LNCaP clone FGC (cell line): ENCODE results near the gene UPK3A.

Experiments
- DNase-seq: peaks from one replicate; pipeline ENCODE4 v3.0.0-alpha.2; 2011; ENCODE audit warnings: low read depth
- H3K4me3 ChIP-seq: 2 replicates; pipeline ENCODE4 v1.5.1; 2011; ENCODE audit warnings: mild to moderate bottlenecking, low read depth, low read length, control low read depth
- TF ChIP-seq, protein P1 (sequence below): IDR thresholded peaks from 2 replicates; pipeline ENCODE4 v1.5.1; 2012; ENCODE audit warnings: mild to moderate bottlenecking; ENCODE audit not compliant: control insufficient read depth, insufficient read depth; ENCODE audit errors: extremely low read depth

Gene UPK3A

DNA sequence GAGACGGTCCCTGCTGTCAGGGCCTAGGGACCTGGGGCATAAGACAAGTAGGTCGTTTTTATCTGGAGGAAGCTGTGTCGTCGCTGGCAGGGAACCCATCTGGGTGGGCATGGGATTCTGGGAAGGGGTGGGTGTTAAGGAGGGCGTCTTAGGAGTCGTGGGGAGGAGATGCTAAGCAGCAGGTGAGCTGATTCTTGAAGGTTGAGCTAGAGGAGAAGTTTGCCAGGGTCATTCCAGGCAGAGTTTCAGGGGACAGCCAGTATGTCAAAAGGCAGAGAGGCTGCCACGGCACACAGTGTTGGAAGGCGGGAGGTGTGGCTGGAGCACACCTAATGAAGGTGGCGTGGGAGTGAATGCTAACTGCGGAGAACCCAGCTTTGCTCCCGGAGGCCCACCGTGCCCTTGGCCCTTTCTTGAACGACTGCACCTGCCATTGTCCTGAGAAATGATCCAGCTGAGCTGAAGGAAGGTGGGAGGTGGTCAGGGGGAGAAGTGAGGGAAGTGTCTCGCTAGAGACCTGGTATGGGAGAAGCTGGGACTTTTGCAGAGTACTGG lies 26.3 kb downstream of the UPK3A start:
- TF ChIP-seq, protein P1, sequence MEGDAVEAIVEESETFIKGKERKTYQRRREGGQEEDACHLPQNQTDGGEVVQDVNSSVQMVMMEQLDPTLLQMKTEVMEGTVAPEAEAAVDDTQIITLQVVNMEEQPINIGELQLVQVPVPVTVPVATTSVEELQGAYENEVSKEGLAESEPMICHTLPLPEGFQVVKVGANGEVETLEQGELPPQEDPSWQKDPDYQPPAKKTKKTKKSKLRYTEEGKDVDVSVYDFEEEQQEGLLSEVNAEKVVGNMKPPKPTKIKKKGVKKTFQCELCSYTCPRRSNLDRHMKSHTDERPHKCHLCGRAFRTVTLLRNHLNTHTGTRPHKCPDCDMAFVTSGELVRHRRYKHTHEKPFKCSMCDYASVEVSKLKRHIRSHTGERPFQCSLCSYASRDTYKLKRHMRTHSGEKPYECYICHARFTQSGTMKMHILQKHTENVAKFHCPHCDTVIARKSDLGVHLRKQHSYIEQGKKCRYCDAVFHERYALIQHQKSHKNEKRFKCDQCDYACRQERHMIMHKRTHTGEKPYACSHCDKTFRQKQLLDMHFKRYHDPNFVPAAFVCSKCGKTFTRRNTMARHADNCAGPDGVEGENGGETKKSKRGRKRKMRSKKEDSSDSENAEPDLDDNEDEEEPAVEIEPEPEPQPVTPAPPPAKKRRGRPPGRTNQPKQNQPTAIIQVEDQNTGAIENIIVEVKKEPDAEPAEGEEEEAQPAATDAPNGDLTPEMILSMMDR = no peak
- DNase-seq = no peak
- peak overlapping the region; percentile 84 for H3K4me3 ChIP-seq

DNA sequence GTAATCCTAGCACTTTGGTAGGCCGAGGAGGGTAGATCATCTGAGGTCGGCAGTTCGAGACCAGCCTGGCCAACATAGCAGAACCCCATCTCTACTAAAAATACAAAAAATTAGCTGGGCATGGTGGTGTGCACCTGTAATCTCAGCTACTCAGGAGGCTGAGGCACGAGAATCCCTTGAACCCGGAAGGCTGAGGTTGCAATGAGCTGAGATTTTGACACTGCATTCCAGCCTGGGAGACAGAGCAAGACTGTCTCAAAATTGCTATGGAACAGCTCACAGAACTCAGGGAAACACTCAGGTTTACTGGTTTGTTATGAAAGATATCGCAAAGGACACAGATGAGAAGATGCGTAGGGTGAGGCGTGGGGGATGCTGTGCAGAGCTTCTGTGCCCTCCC lies 27.7 kb downstream of the UPK3A start:
- H3K4me3 ChIP-seq = no peak overlapping the region
- TF ChIP-seq, protein P1 = no peak
- DNase-seq = no peak

- DNase-seq = no peak
- TF ChIP-seq, protein P1 = no peak
- no peak overlapping the region for H3K4me3 ChIP-seq
Observed at GRCh38 chr22:45312856-45313255, 28.1 kb downstream of the UPK3A start.

- no peak for DNase-seq
- TF ChIP-seq, protein P1 = no peak
- H3K4me3 ChIP-seq = peak overlapping the region; percentile 14; the same call in 1 of the 2 replicates
Observed at GRCh38 chr22:45314054-45314721, 29.4 kb downstream of the UPK3A start.

GRCh38 chr22:45314786-45315185 lies 30.0 kb downstream of the UPK3A start:
- no peak for DNase-seq
- peak overlapping the region; percentile 12; the same call in 1 of the 2 replicates for H3K4me3 ChIP-seq
- TF ChIP-seq, protein P1 = no peak

DNA sequence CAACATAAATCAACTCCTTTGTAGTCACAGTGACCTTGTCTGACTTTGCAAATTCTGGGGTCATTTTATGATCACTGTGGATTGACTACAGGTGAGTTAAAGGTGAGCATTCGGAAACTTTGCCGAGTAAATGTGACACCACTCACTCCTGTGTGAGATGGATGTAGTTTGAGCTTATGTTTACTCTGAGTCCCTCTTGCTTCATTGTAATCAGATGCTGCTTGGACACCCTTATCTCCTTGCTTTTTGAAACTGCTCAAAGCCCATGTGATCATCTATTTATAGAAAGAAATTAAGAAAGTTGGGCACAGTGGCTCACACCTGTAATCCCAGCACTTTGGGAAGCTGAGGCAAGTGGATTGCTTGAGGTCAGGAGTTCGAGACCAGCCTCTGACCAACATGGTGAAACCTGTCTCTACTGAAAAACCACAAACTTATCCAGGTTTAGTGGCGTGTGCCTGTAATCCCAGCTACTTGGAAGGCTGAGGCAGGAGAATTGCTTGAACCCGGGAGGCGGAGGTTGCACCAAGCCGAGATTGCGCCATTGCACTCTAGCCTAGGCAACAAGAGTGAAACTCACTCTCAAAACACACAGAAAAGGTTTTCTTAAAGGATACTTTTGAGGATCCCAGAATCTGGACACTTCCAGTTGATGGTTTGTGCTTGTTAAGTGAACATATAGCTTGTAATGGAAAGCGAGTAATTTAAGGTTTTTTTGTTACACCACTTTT lies 32.2 kb downstream of the UPK3A start:
- DNase-seq = no peak
- TF ChIP-seq, protein P1 = no peak
- H3K4me3 ChIP-seq = no peak overlapping the region
